ENCODE data around the gene NDST4.

Gene NDST4

DNA sequence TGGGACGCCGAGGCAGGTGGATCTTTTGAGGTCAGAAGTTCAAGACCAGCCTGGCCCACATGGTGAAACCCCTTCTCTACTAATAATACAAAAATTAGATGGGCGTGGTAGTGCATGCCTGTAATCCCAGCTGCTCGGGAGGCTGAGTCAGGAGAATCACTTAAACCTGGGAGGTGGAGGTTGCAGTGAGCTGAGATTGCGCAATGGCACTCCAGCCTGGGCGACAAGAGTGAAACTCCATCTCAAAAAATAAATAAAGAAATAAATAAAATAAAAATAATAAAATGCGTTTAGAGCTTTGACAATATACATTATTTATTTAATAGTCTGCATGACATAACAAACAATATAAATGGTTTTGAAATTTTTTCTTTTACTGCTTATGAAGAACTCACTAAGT lies 133.0 kb downstream of the NDST4 start:
- peak; percentile 87 for TF ChIP-seq CEBPB (IDR thresholded peaks at IDR 0.05)

DNA sequence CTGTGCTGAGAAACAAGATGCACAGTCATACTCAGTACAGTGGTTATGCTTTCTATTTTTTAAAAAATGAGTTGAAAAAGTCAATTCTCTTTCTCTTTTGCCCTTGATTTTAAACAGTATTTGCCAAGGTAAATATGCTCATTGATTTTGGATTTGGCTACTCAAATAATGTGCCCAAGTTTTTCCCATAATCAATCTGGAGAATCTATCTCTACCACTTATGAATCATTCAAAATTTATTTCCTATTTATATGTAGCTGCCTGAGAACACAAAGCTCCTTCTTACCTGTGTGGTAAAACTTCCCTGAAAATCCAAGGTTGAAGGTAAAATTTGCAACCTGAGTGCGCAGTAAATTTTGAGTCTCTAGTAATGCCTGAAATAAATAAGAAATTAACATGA lies 136.5 kb downstream of the NDST4 start:
- TF ChIP-seq, protein P1, sequence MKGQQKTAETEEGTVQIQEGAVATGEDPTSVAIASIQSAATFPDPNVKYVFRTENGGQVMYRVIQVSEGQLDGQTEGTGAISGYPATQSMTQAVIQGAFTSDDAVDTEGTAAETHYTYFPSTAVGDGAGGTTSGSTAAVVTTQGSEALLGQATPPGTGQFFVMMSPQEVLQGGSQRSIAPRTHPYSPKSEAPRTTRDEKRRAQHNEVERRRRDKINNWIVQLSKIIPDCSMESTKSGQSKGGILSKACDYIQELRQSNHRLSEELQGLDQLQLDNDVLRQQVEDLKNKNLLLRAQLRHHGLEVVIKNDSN (IDR thresholded peaks at IDR 0.05): no peak
- TF ChIP-seq RAD21 (IDR thresholded peaks at IDR 0.05; ENCODE audit: low read depth) (no peak), ZBTB7A (IDR thresholded peaks at IDR 0.05; ENCODE audit: low read depth) (no peak), YY1 (IDR thresholded peaks at IDR 0.05; ENCODE audit: low read depth) (no peak), EP300 (IDR thresholded peaks at IDR 0.05; ENCODE audit: borderline replicate concordance) (no peak), CEBPB (IDR thresholded peaks at IDR 0.05) (no peak)
- TF ChIP-seq, protein P2, sequence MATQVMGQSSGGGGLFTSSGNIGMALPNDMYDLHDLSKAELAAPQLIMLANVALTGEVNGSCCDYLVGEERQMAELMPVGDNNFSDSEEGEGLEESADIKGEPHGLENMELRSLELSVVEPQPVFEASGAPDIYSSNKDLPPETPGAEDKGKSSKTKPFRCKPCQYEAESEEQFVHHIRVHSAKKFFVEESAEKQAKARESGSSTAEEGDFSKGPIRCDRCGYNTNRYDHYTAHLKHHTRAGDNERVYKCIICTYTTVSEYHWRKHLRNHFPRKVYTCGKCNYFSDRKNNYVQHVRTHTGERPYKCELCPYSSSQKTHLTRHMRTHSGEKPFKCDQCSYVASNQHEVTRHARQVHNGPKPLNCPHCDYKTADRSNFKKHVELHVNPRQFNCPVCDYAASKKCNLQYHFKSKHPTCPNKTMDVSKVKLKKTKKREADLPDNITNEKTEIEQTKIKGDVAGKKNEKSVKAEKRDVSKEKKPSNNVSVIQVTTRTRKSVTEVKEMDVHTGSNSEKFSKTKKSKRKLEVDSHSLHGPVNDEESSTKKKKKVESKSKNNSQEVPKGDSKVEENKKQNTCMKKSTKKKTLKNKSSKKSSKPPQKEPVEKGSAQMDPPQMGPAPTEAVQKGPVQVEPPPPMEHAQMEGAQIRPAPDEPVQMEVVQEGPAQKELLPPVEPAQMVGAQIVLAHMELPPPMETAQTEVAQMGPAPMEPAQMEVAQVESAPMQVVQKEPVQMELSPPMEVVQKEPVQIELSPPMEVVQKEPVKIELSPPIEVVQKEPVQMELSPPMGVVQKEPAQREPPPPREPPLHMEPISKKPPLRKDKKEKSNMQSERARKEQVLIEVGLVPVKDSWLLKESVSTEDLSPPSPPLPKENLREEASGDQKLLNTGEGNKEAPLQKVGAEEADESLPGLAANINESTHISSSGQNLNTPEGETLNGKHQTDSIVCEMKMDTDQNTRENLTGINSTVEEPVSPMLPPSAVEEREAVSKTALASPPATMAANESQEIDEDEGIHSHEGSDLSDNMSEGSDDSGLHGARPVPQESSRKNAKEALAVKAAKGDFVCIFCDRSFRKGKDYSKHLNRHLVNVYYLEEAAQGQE (IDR thresholded peaks at IDR 0.05; ENCODE audit: low read depth): no peak

DNA sequence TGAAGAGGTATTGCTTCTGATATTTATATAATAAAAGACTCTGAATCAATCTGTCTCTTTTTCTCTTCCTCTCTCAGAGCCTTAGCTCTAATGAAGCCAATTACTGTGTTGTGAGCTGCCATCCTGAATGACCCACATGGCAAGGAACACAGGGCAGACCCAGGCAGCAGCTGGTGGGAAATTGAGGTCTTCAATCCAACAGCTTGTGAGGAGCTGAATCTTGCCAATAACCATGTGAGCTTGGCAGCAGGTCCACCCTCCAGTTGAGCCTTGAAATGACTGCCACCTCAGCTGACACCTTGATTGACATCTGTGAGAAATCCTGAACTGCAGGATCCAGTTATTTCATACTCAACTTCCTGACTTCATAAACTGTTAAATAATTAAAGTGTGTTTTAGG lies 149.4 kb downstream of the NDST4 start:
- TF ChIP-seq EGR1 (IDR thresholded peaks at IDR 0.05) (no peak), FOXM1 (IDR thresholded peaks at IDR 0.05; ENCODE audit: borderline replicate concordance, low read depth) (no peak), TCF12 (IDR thresholded peaks at IDR 0.05; ENCODE audit: low read depth) (no peak), ZBTB7A (IDR thresholded peaks at IDR 0.05; ENCODE audit: low read depth) (no peak), TAF1 (IDR thresholded peaks at IDR 0.05; ENCODE audit: low read depth) (no peak), RAD21 (IDR thresholded peaks at IDR 0.05; ENCODE audit: low read depth) (no peak), EP300 (IDR thresholded peaks at IDR 0.05; ENCODE audit: borderline replicate concordance) (no peak), TEAD4 (IDR thresholded peaks at IDR 0.05) (no peak), NFIC (IDR thresholded peaks at IDR 0.05) (no peak), CREB1 (IDR thresholded peaks at IDR 0.05; ENCODE audit: low read depth) (no peak)
- TF ChIP-seq, protein P1 (IDR thresholded peaks at IDR 0.05): no peak
- TF ChIP-seq, protein P3, sequence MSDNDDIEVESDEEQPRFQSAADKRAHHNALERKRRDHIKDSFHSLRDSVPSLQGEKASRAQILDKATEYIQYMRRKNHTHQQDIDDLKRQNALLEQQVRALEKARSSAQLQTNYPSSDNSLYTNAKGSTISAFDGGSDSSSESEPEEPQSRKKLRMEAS (IDR thresholded peaks at IDR 0.05): no peak
- TF ChIP-seq, protein P2 (IDR thresholded peaks at IDR 0.05; ENCODE audit: low read depth): no peak

DNA sequence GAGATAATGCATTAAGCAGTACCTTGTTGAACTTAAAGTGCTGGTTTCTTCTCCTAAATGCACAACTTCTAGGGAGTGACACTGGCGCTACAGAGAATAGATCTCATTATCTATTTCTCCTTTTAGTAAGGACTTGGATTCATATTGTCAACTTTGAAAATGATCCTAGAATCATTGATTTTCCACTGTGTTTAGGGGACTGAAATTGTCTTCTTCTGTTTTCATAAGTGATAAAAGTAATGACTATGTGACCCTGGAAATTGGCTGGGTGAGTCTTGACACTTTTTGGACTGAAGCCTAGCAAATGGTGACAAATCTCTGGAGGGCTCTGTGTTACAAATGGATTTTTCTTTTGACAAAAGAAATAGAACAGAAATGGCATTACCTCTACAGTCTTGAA lies 167.8 kb downstream of the NDST4 start:
- TF ChIP-seq ZBTB7A (IDR thresholded peaks at IDR 0.05; ENCODE audit: low read depth): no peak
- TF ChIP-seq, protein P1 (IDR thresholded peaks at IDR 0.05): no peak
- TF ChIP-seq, protein P2 (IDR thresholded peaks at IDR 0.05; ENCODE audit: low read depth): no peak
- TF ChIP-seq EGR1 (IDR thresholded peaks at IDR 0.05): no peak
- no peak for TF ChIP-seq YY1 (IDR thresholded peaks at IDR 0.05; ENCODE audit: low read depth)
- TF ChIP-seq TEAD4 (IDR thresholded peaks at IDR 0.05): no peak
- TF ChIP-seq RAD21 (IDR thresholded peaks at IDR 0.05; ENCODE audit: low read depth): no peak
- no peak for TF ChIP-seq EP300 (IDR thresholded peaks at IDR 0.05; ENCODE audit: borderline replicate concordance)
- no peak for TF ChIP-seq FOXM1 (IDR thresholded peaks at IDR 0.05; ENCODE audit: borderline replicate concordance, low read depth)
- TF ChIP-seq TCF12 (IDR thresholded peaks at IDR 0.05; ENCODE audit: low read depth): no peak
- TF ChIP-seq CEBPB (IDR thresholded peaks at IDR 0.05): no peak
- no peak for TF ChIP-seq TAF1 (IDR thresholded peaks at IDR 0.05; ENCODE audit: low read depth)
- TF ChIP-seq, protein P3 (IDR thresholded peaks at IDR 0.05): no peak
- no peak for TF ChIP-seq CREB1 (IDR thresholded peaks at IDR 0.05; ENCODE audit: low read depth)
- TF ChIP-seq NFIC (IDR thresholded peaks at IDR 0.05): no peak

All from Ishikawa (cell line).